Measurements from ENCODE around the gene FRG1.
"Not testable (repeated sequence)": the region's sequence is repeated elsewhere in the genome, so short reads cannot be mapped to it uniquely, and the experiment has no call there.

Gene FRG1

DNA sequence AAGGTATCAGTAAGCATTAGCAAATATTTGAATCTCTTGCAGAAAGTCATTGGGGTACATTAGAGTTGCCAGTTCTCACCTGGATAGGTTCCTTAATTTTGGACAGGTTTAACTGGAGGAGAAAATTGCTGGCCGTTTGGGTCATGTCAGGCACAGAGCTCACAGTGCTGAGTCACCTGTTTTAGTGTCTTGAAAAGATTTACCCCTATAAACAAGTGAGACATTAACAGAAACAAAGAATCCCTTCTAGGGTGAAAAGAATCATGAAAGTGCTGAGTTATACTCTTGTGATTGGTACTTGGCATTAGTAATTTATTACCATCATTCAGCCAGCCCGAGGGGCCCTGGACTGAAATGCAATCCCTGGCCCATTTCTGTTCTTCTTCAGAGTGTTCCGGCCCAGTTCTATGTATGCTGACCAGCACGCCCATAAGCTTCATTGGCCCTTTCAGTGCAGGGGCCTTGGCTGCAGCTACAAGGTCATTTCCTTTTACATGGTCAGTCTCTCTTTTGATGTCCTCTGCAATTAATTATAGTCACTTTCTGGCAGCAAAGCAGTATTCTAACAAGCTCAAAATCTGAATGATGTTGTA, 45.1 kb downstream of the FRG1 start:
- DNase-seq = not testable (repeated sequence)

GRCh38 chr4:189988877-189989431, 48.3 kb downstream of the FRG1 start:
- no peak for DNase-seq

DNA sequence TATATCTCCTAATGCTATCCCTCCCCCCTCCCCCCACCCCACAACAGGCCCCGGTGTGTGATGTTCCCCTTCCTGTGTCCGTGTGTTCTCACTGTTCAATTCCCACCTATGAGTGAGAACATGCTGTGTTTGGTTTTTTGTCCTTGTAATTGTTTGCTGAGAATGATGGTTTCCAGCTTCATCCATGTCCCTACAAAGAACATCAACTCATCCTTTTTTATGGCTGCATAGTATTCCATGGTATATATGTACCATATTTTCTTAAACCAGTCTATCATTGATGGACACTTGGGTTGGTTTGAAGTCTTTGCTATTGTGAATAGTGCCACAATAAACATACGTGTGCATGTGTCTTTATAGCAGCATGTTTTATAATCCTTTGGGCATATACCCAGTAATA, 49.3 kb downstream of the FRG1 start:
- not testable (repeated sequence) for DNase-seq

All from NCI-H187 treated with DMSO at 0.1 percent for 48 hours (cell line).